D721Med (cell line): ENCODE data around the gene HSD11B1.

Source experiments
- DNase-seq: peaks from one replicate; pipeline ENCODE4 v3.0.0; 2011; ENCODE audit warnings: low spot score; ENCODE audit not compliant: insufficient read length
- FAIRE-seq: peaks from 2 replicates; lab custom pipeline; 2011; peaks lifted over from hg19 to GRCh38; lab: Jason Lieb, UNC
- TF ChIP-seq, protein P1 (sequence below): IDR thresholded peaks from 2 replicates; pipeline ENCODE4 v1.5.1; 2012; ENCODE audit warnings: mild to moderate bottlenecking, control low read depth; ENCODE audit not compliant: insufficient read depth; ENCODE audit errors: missing control alignments

HSD11B1 gene

DNA sequence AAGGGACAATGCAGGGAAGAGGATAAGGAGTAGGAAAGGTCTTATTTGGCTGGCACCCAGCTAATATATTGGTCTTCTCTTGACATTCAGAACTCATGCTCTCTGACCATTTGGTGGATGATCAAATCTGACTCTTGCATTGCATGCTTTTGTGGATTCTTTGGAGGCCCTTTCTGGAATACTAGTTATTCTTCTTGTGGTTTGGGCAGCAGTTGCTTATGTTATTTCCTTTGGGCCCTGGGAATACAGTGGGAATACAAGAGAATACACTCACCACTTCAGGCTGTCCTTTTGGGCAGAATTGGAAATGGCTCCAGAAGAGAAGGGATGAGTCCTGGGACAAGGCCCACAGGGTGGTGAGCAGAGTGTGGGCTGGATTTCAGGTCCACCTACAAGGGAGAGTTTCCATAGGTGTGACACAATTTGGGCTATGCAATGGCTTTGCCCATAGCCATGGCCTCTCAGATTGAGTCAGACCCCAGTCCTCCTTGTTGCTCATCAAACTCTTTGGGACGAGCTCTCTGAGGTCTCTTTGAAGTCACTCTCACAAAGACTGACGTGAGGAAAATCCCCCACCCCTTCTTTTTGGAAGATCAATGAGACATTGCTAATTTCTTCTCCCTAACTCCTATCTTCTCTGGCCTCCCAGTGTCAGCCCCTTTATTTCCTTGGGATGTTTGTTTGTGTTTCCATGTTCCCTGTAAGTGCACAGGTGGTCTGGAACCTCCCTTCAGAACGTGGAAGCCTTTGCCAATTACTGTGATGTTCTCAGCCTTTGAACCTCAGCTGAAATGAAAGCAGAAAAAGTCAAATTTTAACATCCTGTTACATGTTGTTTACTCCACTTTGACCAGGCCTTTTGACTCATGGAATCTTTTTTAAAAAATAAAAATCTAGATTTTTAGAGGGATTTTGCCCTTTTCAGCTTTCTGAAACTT, 19.4 kb downstream of the HSD11B1 start:
- FAIRE-seq, result no peak
- DNase-seq, result no peak
- TF ChIP-seq, protein P1, sequence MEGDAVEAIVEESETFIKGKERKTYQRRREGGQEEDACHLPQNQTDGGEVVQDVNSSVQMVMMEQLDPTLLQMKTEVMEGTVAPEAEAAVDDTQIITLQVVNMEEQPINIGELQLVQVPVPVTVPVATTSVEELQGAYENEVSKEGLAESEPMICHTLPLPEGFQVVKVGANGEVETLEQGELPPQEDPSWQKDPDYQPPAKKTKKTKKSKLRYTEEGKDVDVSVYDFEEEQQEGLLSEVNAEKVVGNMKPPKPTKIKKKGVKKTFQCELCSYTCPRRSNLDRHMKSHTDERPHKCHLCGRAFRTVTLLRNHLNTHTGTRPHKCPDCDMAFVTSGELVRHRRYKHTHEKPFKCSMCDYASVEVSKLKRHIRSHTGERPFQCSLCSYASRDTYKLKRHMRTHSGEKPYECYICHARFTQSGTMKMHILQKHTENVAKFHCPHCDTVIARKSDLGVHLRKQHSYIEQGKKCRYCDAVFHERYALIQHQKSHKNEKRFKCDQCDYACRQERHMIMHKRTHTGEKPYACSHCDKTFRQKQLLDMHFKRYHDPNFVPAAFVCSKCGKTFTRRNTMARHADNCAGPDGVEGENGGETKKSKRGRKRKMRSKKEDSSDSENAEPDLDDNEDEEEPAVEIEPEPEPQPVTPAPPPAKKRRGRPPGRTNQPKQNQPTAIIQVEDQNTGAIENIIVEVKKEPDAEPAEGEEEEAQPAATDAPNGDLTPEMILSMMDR, result no peak

DNA sequence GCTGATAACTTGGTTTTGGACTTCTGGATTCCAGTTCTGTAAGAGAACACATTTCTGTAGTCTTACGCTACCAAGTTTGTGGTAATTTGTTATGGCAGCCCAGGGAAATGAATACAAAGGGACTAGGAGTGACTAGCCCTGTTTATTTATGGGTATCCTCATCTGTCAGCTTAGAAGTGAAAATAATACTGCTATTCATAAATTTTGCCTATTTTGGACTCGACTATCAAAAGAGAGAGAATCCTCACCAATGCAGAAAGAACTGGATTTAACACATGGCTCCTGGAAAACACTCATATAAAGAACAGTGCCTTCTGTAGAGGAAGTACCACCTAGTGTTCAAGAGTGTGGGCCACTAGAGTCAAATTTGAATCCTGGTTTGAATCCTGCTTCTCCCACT, 22.6 kb downstream of the HSD11B1 start:
- TF ChIP-seq, protein P1, result no peak
- FAIRE-seq, result no peak
- DNase-seq, result no peak

DNA sequence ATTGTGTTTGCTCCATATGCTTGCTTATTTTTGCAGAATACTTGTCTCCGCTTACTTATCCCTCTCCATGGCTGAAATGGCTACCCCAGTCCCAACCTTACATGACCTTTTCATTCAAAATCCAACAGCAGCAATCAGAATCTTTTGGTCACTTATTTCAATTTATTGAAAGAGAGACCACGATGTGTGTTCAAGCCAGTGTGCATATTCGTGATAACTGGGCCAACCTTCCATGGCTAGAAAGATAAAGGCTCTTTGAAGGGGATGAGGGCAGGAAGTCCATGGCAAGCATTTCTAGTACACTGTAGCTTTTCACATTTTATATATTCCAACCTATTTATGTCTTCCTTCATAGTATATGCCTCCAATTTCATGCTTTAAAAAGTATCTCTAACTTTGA, 23.1 kb downstream of the HSD11B1 start:
- TF ChIP-seq, protein P1, result no peak
- FAIRE-seq (no peak), DNase-seq (no peak)

DNA sequence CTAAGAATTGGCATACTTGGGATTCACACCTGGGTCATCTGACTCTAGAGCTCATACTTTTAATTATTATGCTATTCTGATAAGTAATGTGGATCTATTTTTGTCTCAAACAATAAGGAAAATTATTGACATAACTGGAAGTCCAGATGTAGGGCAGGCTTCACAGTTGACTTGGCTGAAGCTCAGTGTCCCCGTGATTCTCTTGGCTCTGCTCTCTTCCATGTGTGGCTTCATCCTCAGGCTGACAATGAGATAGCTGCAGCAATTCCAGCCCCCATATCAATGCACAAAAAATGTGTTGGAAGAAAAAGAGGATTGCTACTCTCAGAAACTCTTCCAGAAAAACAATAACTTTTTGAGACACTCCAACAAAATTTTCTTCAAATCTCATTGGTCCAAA, 23.8 kb downstream of the HSD11B1 start:
- TF ChIP-seq, protein P1, result no peak
- DNase-seq (no peak), FAIRE-seq (no peak)

DNA sequence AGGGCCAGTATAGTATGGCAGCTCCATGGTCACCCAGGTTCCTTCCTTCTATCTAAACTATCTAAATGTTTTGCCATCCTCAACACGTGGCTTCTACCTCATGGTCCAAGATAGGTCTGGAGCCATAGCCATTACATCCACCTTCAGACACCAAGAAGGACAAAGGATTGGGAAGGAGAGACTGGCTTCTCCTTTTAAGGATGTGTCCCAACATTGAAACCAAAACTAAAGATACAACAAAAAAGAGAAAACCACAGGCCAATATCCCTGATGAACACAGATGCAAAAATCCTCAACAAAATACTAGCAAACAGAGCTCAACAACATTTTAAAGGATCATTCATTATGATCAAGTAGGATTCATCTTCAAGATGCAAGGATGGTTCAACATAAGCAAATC, 24.8 kb downstream of the HSD11B1 start:
- DNase-seq, result no peak
- no peak for FAIRE-seq
- TF ChIP-seq, protein P1, result no peak

DNA sequence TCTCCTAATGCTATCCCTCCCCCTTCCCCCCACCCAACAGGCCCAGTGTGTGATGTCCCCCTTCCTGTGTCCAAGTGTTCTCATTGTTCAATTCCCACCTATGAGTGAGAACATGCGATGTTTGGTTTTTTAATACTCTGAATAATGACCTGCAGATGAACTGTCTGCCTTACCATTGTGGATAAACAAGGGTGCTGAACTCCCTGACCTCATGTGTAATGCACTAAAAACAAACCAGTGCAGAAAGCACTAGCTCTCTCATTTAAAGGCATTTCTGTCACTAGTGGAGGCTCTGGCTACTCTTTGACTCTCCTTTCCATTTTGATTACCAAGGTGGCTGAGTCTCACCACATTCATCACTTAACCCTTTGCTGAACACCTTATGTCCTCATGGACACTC, 28.1 kb downstream of the HSD11B1 start:
- TF ChIP-seq, protein P1, result no peak
- FAIRE-seq, result no peak
- no peak for DNase-seq
